ENCODE results near the gene OSER1.

The OSER1 gene

GRCh38 chr20:44224637-44225036, 14.1 kb upstream of the OSER1 start:
- no peak for DNase-seq (ENCODE audit: low spot score)

GRCh38 chr20:44223721-44224120, 13.2 kb upstream of the OSER1 start:
- DNase-seq (ENCODE audit: low spot score) = no peak

- no peak for DNase-seq (ENCODE audit: low spot score)
Measured at GRCh38 chr20:44222633-44223368, 12.2 kb upstream of the OSER1 start.

GRCh38 chr20:44222027-44222426, 11.5 kb upstream of the OSER1 start:
- DNase-seq (ENCODE audit: low spot score) = no peak

GRCh38 chr20:44221368-44221954, 10.9 kb upstream of the OSER1 start:
- DNase-seq (ENCODE audit: low spot score) = no peak

GRCh38 chr20:44219791-44220190, 9.2 kb upstream of the OSER1 start:
- no peak for DNase-seq (ENCODE audit: low spot score)

GRCh38 chr20:44219170-44219730, 8.7 kb upstream of the OSER1 start:
- no peak for DNase-seq (ENCODE audit: low spot score)

GRCh38 chr20:44218446-44218845, 7.9 kb upstream of the OSER1 start:
- DNase-seq (ENCODE audit: low spot score) = no peak

- peak; percentile 73 for DNase-seq (ENCODE audit: low spot score)
Measured at GRCh38 chr20:44217342-44218092, 6.9 kb upstream of the OSER1 start.

GRCh38 chr20:44215125-44215524, 4.6 kb upstream of the OSER1 start:
- peak; percentile 67 for DNase-seq (ENCODE audit: low spot score)

- DNase-seq (ENCODE audit: low spot score) = no peak
Measured at GRCh38 chr20:44212792-44213191, 2.2 kb upstream of the OSER1 start.

- peak; percentile 37 for DNase-seq (ENCODE audit: low spot score)
Measured at GRCh38 chr20:44211177-44212039, 837 bp upstream of the OSER1 start.

- no peak for DNase-seq (ENCODE audit: low spot score)
Measured at GRCh38 chr20:44209686-44210405, 725 bp downstream of the OSER1 start.

GRCh38 chr20:44208770-44209169, 1.8 kb downstream of the OSER1 start:
- DNase-seq (ENCODE audit: low spot score) = no peak

- no peak for DNase-seq (ENCODE audit: low spot score)
Measured at GRCh38 chr20:44208165-44208564, 2.4 kb downstream of the OSER1 start.

GRCh38 chr20:44207126-44207723, 3.3 kb downstream of the OSER1 start:
- DNase-seq (ENCODE audit: low spot score) = no peak

GRCh38 chr20:44206132-44206531, 4.4 kb downstream of the OSER1 start:
- no peak for DNase-seq (ENCODE audit: low spot score)

GRCh38 chr20:44204832-44205215, 5.7 kb downstream of the OSER1 start:
- DNase-seq (ENCODE audit: low spot score) = no peak

- no peak for DNase-seq (ENCODE audit: low spot score)
Measured at GRCh38 chr20:44204156-44204831, 6.3 kb downstream of the OSER1 start.

GRCh38 chr20:44203161-44203560, 7.4 kb downstream of the OSER1 start:
- DNase-seq (ENCODE audit: low spot score) = no peak

Measured in HuH-7 (cell line).